Esophagus squamous epithelium (tissue), 5 donors: Measurements from ENCODE around the gene HMCN1. TPM values are rescaled to one million over a fixed set of nuclear protein-coding genes. Genes with fewer than 3 reads are reported as not detected.
"Not testable (repeated sequence)": the region's sequence is repeated elsewhere in the genome, so short reads cannot be mapped to it uniquely, and the experiment has no call there.

Source experiments
- DNase-seq: peaks from one replicate; lab custom pipeline; 2025; lab: John Stamatoyannopoulos, UW
- H3K27ac ChIP-seq, 4 donors: fragments of 200-600 bp; sonication (generic); one replicate each; pipeline ENCODE4 v1.5.1; 2016 to 2019; ENCODE audit warnings: mild to moderate bottlenecking in 1 of 4
- H3K27me3 ChIP-seq, 4 donors: fragments of 200-600 bp; sonication (generic); 1 replicate in 3 of 4; 2 replicates in 1 of 4; pipeline versions ENCODE4 v1.5.1 to v1.6.0; 2017 to 2021; ENCODE audit warnings: antibody characterized with exemption in 1 of 4
- H3K36me3 ChIP-seq, 3 donors: fragments of 200-600 bp; sonication (generic); one replicate each; pipeline ENCODE4 v1.5.1; 2016 to 2019
- H3K4me1 ChIP-seq, 3 donors: fragments of 200-600 bp; sonication (generic); one replicate each; pipeline ENCODE4 v1.5.1; 2017 to 2019
- H3K4me3 ChIP-seq, 4 donors: fragments of 200-600 bp; sonication (generic); 1 replicate in 3 of 4; 2 replicates in 1 of 4; pipeline ENCODE4 v1.5.1; 2016 to 2019; ENCODE audit warnings: mild to moderate bottlenecking in 2 of 4, moderate library complexity in 1 of 4
- H3K9me3 ChIP-seq, 3 donors: fragments of 200-600 bp; sonication (generic); one replicate each; pipeline ENCODE4 v1.5.1; 2016 to 2019
- CTCF ChIP-seq, 6 experiments: fragments of 450-650 bp in 4 of 6; fragments of 200-600 bp in 2 of 6; sonication (generic) in 2 of 6; IDR thresholded peaks; one replicate each; pipeline ENCODE4 v1.5.1; 2016 to 2019; ENCODE audit warnings: antibody characterized with exemption in 6 of 6, mild to moderate bottlenecking in 4 of 6, moderate library complexity in 4 of 6
- POLR2A ChIP-seq, 4 donors: fragments of 450-650 bp; IDR thresholded peaks; one replicate each; pipeline ENCODE4 v1.6.1; 2017; ENCODE audit warnings: antibody characterized with exemption in 4 of 4, mild to moderate bottlenecking in 4 of 4, moderate library complexity in 3 of 4
- WGBS, 2 donors: methylation state at CpG; one replicate each; pipeline ENCODE4 v1.1.5; 2018; 5-methylcytosine and 5-hydroxymethylcytosine counted together
- intact Hi-C: fragments of 100-400 bp; cut with DNase I; formaldehyde crosslinking; loops from one replicate; pipeline ENCODE4 v1.15.0; 2022
- total RNA-seq, 4 donors: library from RNA; depleted of rRNA; stranded (reverse); fragments of >200 nt; gene quantifications; one replicate each; pipeline ENCODE4 v1.1.0, GENCODE V29; 2016
- donor health status: DM: yes; HTN: yes; CAD: no.

The HMCN1 gene
- total RNA-seq, 4 donors from 2014 or later = 0.49 to 6.7 (median 3.3) TPM

DNA sequence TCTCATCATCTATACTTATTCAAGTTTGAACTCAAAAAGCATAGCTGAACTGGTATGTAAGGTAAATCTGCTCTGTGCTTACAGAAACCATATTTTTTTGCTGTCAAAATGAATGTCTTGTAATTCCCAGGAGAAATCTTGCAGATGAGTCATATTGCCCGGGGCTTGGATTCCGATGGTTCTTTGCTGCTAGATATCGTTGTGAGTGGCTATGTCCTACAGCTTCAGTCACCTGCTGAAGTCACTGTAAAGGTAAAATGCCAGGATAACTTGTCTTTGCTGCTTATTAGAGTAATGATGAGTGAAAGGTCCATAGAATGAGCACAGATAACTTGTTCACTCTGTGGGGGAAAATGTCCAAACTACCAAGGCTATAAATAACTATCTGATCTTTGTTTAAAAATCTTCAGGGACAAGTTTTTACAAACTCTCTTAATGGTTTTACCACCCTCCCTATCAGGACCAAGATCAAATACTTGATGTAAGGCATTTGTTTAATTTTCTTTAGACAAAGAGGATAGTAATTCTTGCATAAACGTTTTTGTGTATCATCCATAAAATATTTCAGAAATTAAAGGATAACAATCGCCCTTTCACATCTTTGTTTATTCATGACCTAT lies 418.5 kb downstream of the HMCN1 start:
- Histone ChIP-seq H3K4me3 (no peak overlapping the region), H3K36me3 (no peaks in the 10 kb centered on the region), H3K27me3 (no peaks in the 10 kb centered on the region), H3K9me3 (no peaks in the 10 kb centered on the region), H3K4me1 (peaks cover 0 to 8% (median 0%) of the 10 kb centered on the region in 3 donors), H3K27ac (peak overlapping the region in 2 of 4 donors; percentile 7 to 45)
- intact Hi-C loops = no loop called here
- 23 to 25% methylated on average over 5 of the region's 5 CpGs for WGBS, 2 donors
- DNase-seq = no peak
- no peak for TF ChIP-seq CTCF (IDR thresholded peaks at IDR 0.05)
- TF ChIP-seq POLR2A (IDR thresholded peaks at IDR 0.05) = no peak

DNA sequence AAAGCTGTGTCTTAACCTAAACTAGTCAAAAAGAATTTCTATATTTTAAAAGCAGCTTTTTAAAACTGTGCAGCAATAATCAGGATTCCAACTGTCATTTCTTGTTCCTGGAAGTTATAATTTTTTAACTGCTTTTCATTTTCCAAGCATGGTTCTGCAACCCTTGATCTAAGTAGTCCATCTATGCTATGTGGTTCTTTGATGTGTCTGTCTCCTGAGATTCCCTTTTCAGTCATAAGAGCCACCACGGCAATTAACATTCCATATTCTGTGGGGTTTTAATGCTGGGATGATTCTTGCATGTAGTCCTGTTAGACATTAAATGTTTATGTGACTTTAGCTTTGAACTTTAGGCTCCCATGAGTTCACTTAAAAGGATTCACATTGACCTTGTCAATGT lies 420.5 kb downstream of the HMCN1 start:
- Histone ChIP-seq H3K36me3 (no peaks in the 10 kb centered on the region), H3K9me3 (no peaks in the 10 kb centered on the region), H3K4me3 (no peak overlapping the region), H3K4me1 (peaks cover 0 to 8% (median 0%) of the 10 kb centered on the region in 3 donors), H3K27me3 (no peaks in the 10 kb centered on the region), H3K27ac (no peak overlapping the region)
- intact Hi-C loops = no loop called here
- no peak for DNase-seq
- TF ChIP-seq POLR2A (IDR thresholded peaks at IDR 0.05) (no peak), CTCF (IDR thresholded peaks at IDR 0.05) (no peak)
- 59 to 69% methylated on average over 1 of the region's 1 CpG for WGBS, 2 donors

GRCh38 chr1:186155594-186155993 lies 421.4 kb downstream of the HMCN1 start:
- DNase-seq = no peak
- Histone ChIP-seq H3K27me3 (no peaks in the 10 kb centered on the region), H3K36me3 (no peaks in the 10 kb centered on the region), H3K4me1 (peaks cover 0 to 8% (median 0%) of the 10 kb centered on the region in 3 donors), H3K4me3 (no peak overlapping the region), H3K9me3 (no peaks in the 10 kb centered on the region), H3K27ac (no peak overlapping the region)
- 33 to 50% methylated on average over 1 of the region's 1 CpG for WGBS, 2 donors
- TF ChIP-seq CTCF (IDR thresholded peaks at IDR 0.05) = peak; percentile 17 to 69 (median 36)
- TF ChIP-seq POLR2A (IDR thresholded peaks at IDR 0.05) = no peak
- intact Hi-C loops = no loop called here

GRCh38 chr1:186162895-186163294 lies 428.7 kb downstream of the HMCN1 start:
- H3K9me3 ChIP-seq, H3K27me3 ChIP-seq, intact Hi-C loops, H3K4me1 ChIP-seq, H3K36me3 ChIP-seq, DNase-seq, H3K4me3 ChIP-seq, H3K27ac ChIP-seq: not testable (repeated sequence)
- WGBS, 2 donors = 90 to 92% methylated on average over 2 to 4 of the region's 7 CpGs

DNA sequence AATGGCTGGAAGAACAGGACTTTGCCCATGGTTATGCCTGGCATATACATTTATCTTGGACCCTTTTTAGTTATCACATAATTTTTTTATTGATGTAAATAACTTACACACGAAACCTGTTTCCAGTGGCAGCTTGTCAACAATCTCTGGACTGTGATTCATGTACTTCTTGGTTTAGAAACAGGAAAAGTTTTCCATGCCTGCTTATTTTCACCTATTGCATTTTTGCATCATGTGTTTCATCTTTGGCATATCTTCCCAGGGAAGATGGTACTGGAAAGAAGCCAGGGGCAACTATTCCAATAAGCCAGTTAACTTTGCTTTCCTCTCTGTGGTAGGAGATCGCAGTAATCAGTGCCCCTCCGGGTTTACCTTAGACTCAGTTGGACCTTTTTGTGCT lies 430.6 kb downstream of the HMCN1 start:
- 68 to 86% methylated on average over 3 of the region's 3 CpGs for WGBS, 2 donors
- no peaks in the 10 kb centered on the region for H3K4me1 ChIP-seq
- TF ChIP-seq CTCF (IDR thresholded peaks at IDR 0.05) (no peak), POLR2A (IDR thresholded peaks at IDR 0.05) (no peak)
- no peak for DNase-seq
- no peaks in the 10 kb centered on the region for H3K36me3 ChIP-seq
- no peak overlapping the region for H3K4me3 ChIP-seq
- H3K27me3 ChIP-seq = no peaks in the 10 kb centered on the region
- H3K27ac ChIP-seq = no peak overlapping the region
- no peaks in the 10 kb centered on the region for H3K9me3 ChIP-seq
- intact Hi-C loops = no loop called here
